Nephron (organoid): Measurements from ENCODE around the gene TRIM22.

Experiments
- H3K27ac Mint-ChIP-seq, 3 experiments: 2 replicates each; pipeline ENCODE4 v1.8.0; 2020; ENCODE audit warnings: mixed read lengths in 3 of 3, mild to moderate bottlenecking in 2 of 3, moderate library complexity in 1 of 3
- H3K27me3 Mint-ChIP-seq: 2 replicates; pipeline ENCODE4 v1.8.0; 2021; ENCODE audit warnings: low read depth, mild to moderate bottlenecking, moderate library complexity, mixed read lengths
- H3K36me3 Mint-ChIP-seq: 2 replicates; pipeline ENCODE4 v1.8.0; 2020; ENCODE audit warnings: low read depth, mixed read lengths
- H3K4me1 Mint-ChIP-seq: 2 replicates; pipeline ENCODE4 v1.8.0; 2020; ENCODE audit warnings: mixed read lengths
- H3K4me3 Mint-ChIP-seq, 3 experiments: 2 replicates each; pipeline ENCODE4 v1.8.0; 2020; ENCODE audit warnings: mild to moderate bottlenecking in 3 of 3, mixed read lengths in 3 of 3, moderate library complexity in 2 of 3
- H3K9me3 Mint-ChIP-seq: 2 replicates; pipeline ENCODE4 v1.8.0; 2020; ENCODE audit warnings: mixed read lengths
- CTCF ChIP-seq, 3 experiments: fragments of 200-600 bp; sonication (generic); IDR thresholded peaks; one replicate each; pipeline ENCODE4 v1.5.0; 2021; ENCODE audit warnings: antibody characterized with exemption in 3 of 3; ENCODE audit not compliant: unreplicated experiment in 3 of 3

TRIM22 gene

GRCh38 chr11:5694642-5695041 is 5.1 kb downstream of the TRIM22 start:
- no peak overlapping the region for H3K4me3 Mint-ChIP-seq
- TF ChIP-seq CTCF (IDR thresholded peaks at IDR 0.05; ENCODE audit: unreplicated experiment in 3 of 3) = no peak
- peaks cover 3% of the 10 kb centered on the region for H3K27me3 Mint-ChIP-seq
- H3K4me1 Mint-ChIP-seq = peaks cover 6% of the 10 kb centered on the region
- H3K27ac Mint-ChIP-seq = no peak overlapping the region
- H3K9me3 Mint-ChIP-seq = no peaks in the 10 kb centered on the region
- no peaks in the 10 kb centered on the region for H3K36me3 Mint-ChIP-seq

- no peaks in the 10 kb centered on the region for H3K36me3 Mint-ChIP-seq
- H3K4me1 Mint-ChIP-seq = no peaks in the 10 kb centered on the region
- H3K27ac Mint-ChIP-seq = no peak overlapping the region
- H3K27me3 Mint-ChIP-seq = peaks cover 3% of the 10 kb centered on the region
- no peaks in the 10 kb centered on the region for H3K9me3 Mint-ChIP-seq
- H3K4me3 Mint-ChIP-seq = no peak overlapping the region
- no peak for TF ChIP-seq CTCF (IDR thresholded peaks at IDR 0.05; ENCODE audit: unreplicated experiment in 3 of 3)
Measured at GRCh38 chr11:5695580-5695979, 6.0 kb downstream of the TRIM22 start.

- no peak overlapping the region for H3K4me3 Mint-ChIP-seq
- H3K9me3 Mint-ChIP-seq = no peaks in the 10 kb centered on the region
- H3K27ac Mint-ChIP-seq = no peak overlapping the region
Measured at GRCh38 chr11:5696210-5696609, 6.6 kb downstream of the TRIM22 start.

GRCh38 chr11:5698281-5698680 is 8.7 kb downstream of the TRIM22 start:
- Mint-ChIP-seq H3K27me3 (peaks cover 3% of the 10 kb centered on the region), H3K4me1 (no peaks in the 10 kb centered on the region), H3K36me3 (no peaks in the 10 kb centered on the region), H3K27ac (no peak overlapping the region), H3K9me3 (no peaks in the 10 kb centered on the region), H3K4me3 (no peak overlapping the region)
- TF ChIP-seq CTCF (IDR thresholded peaks at IDR 0.05; ENCODE audit: unreplicated experiment in 3 of 3) = no peak

More at GRCh38 chr11:5696210-5696609, 6.6 kb downstream of the TRIM22 start:
- no peak for TF ChIP-seq CTCF (IDR thresholded peaks at IDR 0.05; ENCODE audit: unreplicated experiment in 3 of 3)
- Mint-ChIP-seq H3K4me1 (no peaks in the 10 kb centered on the region), H3K36me3 (no peaks in the 10 kb centered on the region), H3K27me3 (peaks cover 3% of the 10 kb centered on the region)

- H3K4me3 Mint-ChIP-seq = no peak overlapping the region
- no peaks in the 10 kb centered on the region for H3K4me1 Mint-ChIP-seq
- TF ChIP-seq CTCF (IDR thresholded peaks at IDR 0.05; ENCODE audit: unreplicated experiment in 3 of 3) = no peak
Measured at GRCh38 chr11:5700421-5701054, 10.9 kb downstream of the TRIM22 start.

GRCh38 chr11:5701055-5701577 is 11.5 kb downstream of the TRIM22 start:
- no peak overlapping the region for H3K27ac Mint-ChIP-seq
- H3K4me3 Mint-ChIP-seq = no peak overlapping the region

More at GRCh38 chr11:5700421-5701054, 10.9 kb downstream of the TRIM22 start:
- Mint-ChIP-seq H3K27me3 (peaks cover 3% of the 10 kb centered on the region), H3K9me3 (no peaks in the 10 kb centered on the region), H3K36me3 (no peaks in the 10 kb centered on the region), H3K27ac (no peak overlapping the region)

More at GRCh38 chr11:5701055-5701577, 11.5 kb downstream of the TRIM22 start:
- no peak for TF ChIP-seq CTCF (IDR thresholded peaks at IDR 0.05; ENCODE audit: unreplicated experiment in 3 of 3)
- peaks cover 3% of the 10 kb centered on the region for H3K27me3 Mint-ChIP-seq
- H3K9me3 Mint-ChIP-seq = no peaks in the 10 kb centered on the region
- no peaks in the 10 kb centered on the region for H3K4me1 Mint-ChIP-seq
- no peaks in the 10 kb centered on the region for H3K36me3 Mint-ChIP-seq
